Measurements from ENCODE around the gene RNF121.

The RNF121 gene

GRCh38 chr11:71934213-71934612 lies 5.4 kb downstream of the RNF121 start:
- no peak for DNase-seq (ENCODE audit: low read depth in 2 of 2, low spot score in 1 of 2)

GRCh38 chr11:71935338-71935925 lies 6.6 kb downstream of the RNF121 start:
- DNase-seq (ENCODE audit: low read depth in 2 of 2, low spot score in 1 of 2), result no peak

GRCh38 chr11:71936825-71937224 lies 8.0 kb downstream of the RNF121 start:
- DNase-seq (ENCODE audit: low read depth in 2 of 2, low spot score in 1 of 2), result no peak

GRCh38 chr11:71937826-71938225 lies 9.0 kb downstream of the RNF121 start:
- no peak for DNase-seq (ENCODE audit: low read depth in 2 of 2, low spot score in 1 of 2)

- no peak for DNase-seq (ENCODE audit: low read depth in 2 of 2, low spot score in 1 of 2)
Measured at GRCh38 chr11:71940561-71941219, 11.8 kb downstream of the RNF121 start.

- DNase-seq (ENCODE audit: low read depth in 2 of 2, low spot score in 1 of 2), result no peak
Measured at GRCh38 chr11:71946144-71946571, 17.3 kb downstream of the RNF121 start.

GRCh38 chr11:71947498-71947897 lies 18.7 kb downstream of the RNF121 start:
- DNase-seq (ENCODE audit: low read depth in 2 of 2, low spot score in 1 of 2), result no peak

- DNase-seq (ENCODE audit: low read depth in 2 of 2, low spot score in 1 of 2), result no peak
Measured at GRCh38 chr11:71948314-71949027, 19.6 kb downstream of the RNF121 start.

- DNase-seq (ENCODE audit: low read depth in 2 of 2, low spot score in 1 of 2), result no peak
Measured at GRCh38 chr11:71949034-71949433, 20.2 kb downstream of the RNF121 start.

GRCh38 chr11:71951741-71952310 lies 23.0 kb downstream of the RNF121 start:
- DNase-seq (ENCODE audit: low read depth in 2 of 2, low spot score in 1 of 2), result no peak

- no peak for DNase-seq (ENCODE audit: low read depth in 2 of 2, low spot score in 1 of 2)
Measured at GRCh38 chr11:71955898-71956456, 27.1 kb downstream of the RNF121 start.

GRCh38 chr11:71962428-71963038 lies 33.7 kb downstream of the RNF121 start:
- no peak for DNase-seq (ENCODE audit: low read depth in 2 of 2, low spot score in 1 of 2)

GRCh38 chr11:71963468-71963867 lies 34.6 kb downstream of the RNF121 start:
- no peak for DNase-seq (ENCODE audit: low read depth in 2 of 2, low spot score in 1 of 2)

GRCh38 chr11:71964641-71965040 lies 35.8 kb downstream of the RNF121 start:
- no peak for DNase-seq (ENCODE audit: low read depth in 2 of 2, low spot score in 1 of 2)

- DNase-seq (ENCODE audit: low read depth in 2 of 2, low spot score in 1 of 2), result no peak
Measured at GRCh38 chr11:71971680-71972079, 42.8 kb downstream of the RNF121 start.

GRCh38 chr11:71976551-71976950 lies 47.7 kb downstream of the RNF121 start:
- no peak for DNase-seq (ENCODE audit: low read depth in 2 of 2, low spot score in 1 of 2)

GRCh38 chr11:71977090-71977489 lies 48.2 kb downstream of the RNF121 start:
- no peak for DNase-seq (ENCODE audit: low read depth in 2 of 2, low spot score in 1 of 2)

- peak in 1 of 2 donors; percentile 14 for DNase-seq (ENCODE audit: low read depth in 2 of 2, low spot score in 1 of 2)
Measured at GRCh38 chr11:71977743-71978418, 49.0 kb downstream of the RNF121 start.

GRCh38 chr11:71979094-71979493 lies 50.2 kb downstream of the RNF121 start:
- no peak for DNase-seq (ENCODE audit: low read depth in 2 of 2, low spot score in 1 of 2)

GRCh38 chr11:71979602-71980001 lies 50.8 kb downstream of the RNF121 start:
- DNase-seq (ENCODE audit: low read depth in 2 of 2, low spot score in 1 of 2), result no peak

- DNase-seq (ENCODE audit: low read depth in 2 of 2, low spot score in 1 of 2), result no peak
Measured at GRCh38 chr11:71986131-71986530, 57.3 kb downstream of the RNF121 start.
